Tibial nerve (tissue), 4 donors: ENCODE measurements around the gene CACNA1S.

Source experiments
- EP300 ChIP-seq, 2 donors: sonication (generic); formaldehyde crosslinking; IDR thresholded peaks; one replicate each; pipeline ENCODE4 v1.6.1; 2017; ENCODE audit warnings: antibody characterized with exemption in 2 of 2, mild to moderate bottlenecking in 1 of 2
- POLR2A ChIP-seq, 2 donors: fragments of 450-650 bp; IDR thresholded peaks; one replicate each; pipeline ENCODE4 v1.6.1; 2017; ENCODE audit warnings: antibody characterized with exemption in 2 of 2, mild to moderate bottlenecking in 2 of 2, moderate library complexity in 2 of 2
- TF ChIP-seq, protein P1 (sequence below), 5 experiments: fragments of 200-600 bp in 3 of 5; fragments of 450-650 bp in 2 of 5; sonication (generic) in 3 of 5; IDR thresholded peaks; one replicate each; pipeline ENCODE4 v1.5.1; 2016 to 2019; ENCODE audit warnings: antibody characterized with exemption in 5 of 5, mild to moderate bottlenecking in 3 of 5, moderate library complexity in 2 of 5

DNA sequence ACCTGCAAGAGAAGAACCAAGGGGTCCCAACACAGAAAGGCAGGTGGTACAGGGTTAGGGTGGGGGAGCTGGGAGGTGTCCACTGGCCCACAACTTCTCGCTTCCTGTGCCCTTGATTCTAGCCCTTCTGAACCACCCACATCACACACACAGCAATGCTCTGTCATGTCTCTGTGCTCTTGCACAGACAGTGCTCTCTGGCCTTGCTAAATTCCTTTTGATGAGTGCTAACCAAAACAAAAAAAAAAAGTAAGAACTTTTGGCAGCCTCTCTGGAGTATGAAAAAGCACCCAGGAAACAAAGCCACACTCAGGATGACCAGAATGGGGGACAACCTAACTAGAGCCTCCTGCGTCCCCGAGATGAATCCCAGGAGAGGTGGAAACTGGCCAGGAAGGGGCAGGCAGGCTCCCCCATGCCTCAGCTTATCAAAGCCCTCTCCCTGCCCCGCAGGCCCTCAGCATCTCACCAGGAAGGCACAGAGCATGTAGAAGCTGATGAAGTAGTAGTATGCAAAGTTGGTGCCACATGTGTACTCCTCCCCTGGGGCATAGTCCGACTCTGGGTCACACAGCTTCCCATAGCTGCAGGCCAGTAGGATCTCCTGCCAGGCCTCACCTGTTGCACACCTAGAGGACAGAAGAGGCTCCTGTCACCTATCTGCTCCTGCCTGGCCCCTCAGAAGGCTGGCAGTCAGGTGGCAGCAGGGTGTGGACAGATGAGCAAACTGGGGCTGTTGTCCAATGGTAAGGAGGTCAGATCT lies 61.5 kb downstream of the CACNA1S start:
- TF ChIP-seq, protein P1, sequence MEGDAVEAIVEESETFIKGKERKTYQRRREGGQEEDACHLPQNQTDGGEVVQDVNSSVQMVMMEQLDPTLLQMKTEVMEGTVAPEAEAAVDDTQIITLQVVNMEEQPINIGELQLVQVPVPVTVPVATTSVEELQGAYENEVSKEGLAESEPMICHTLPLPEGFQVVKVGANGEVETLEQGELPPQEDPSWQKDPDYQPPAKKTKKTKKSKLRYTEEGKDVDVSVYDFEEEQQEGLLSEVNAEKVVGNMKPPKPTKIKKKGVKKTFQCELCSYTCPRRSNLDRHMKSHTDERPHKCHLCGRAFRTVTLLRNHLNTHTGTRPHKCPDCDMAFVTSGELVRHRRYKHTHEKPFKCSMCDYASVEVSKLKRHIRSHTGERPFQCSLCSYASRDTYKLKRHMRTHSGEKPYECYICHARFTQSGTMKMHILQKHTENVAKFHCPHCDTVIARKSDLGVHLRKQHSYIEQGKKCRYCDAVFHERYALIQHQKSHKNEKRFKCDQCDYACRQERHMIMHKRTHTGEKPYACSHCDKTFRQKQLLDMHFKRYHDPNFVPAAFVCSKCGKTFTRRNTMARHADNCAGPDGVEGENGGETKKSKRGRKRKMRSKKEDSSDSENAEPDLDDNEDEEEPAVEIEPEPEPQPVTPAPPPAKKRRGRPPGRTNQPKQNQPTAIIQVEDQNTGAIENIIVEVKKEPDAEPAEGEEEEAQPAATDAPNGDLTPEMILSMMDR (IDR thresholded peaks at IDR 0.05) = no peak
- TF ChIP-seq POLR2A (IDR thresholded peaks at IDR 0.05) (no peak), EP300 (IDR thresholded peaks at IDR 0.05) (no peak)
